ENCODE results near the gene PSMC1. TPM values are rescaled to one million over a fixed set of nuclear protein-coding genes. Genes with fewer than 3 reads are reported as not detected.

Gene PSMC1
- total and polyA plus RNA-seq, 2 donors (not counting 1 experiment from before 2014, with no cell fraction given) = 21.4 to 51.6 TPM

- H3K9me3 ChIP-seq (ENCODE audit: control extremely low read depth in 1 of 3, control insufficient read depth in 2 of 3, insufficient read depth in 1 of 3, low read length in 2 of 3) = no peaks in the 10 kb centered on the region
- ATAC-seq (ENCODE audit: low read depth) (no peak), DNase-seq (no peak)
- ChIA-PET POLR2A (no interaction called here), CTCF (no interaction called here)
- WGBS (ENCODE audit: insufficient coverage) = 93% methylated on average over 9 of the region's 9 CpGs
- H3K27me3 ChIP-seq (replicated peaks in 1 of 4; ENCODE audit: control extremely low read depth in 1 of 4, control insufficient read depth in 3 of 4, insufficient read depth in 4 of 4, low read length in 3 of 4) = no peaks in the 10 kb centered on the region
- intact Hi-C loops (cut with micrococcal nuclease) = no loop called here
- no peaks in the 10 kb centered on the region for H3K9me3 Mint-ChIP-seq (ENCODE audit: insufficient read depth)
- H3K4me2 ChIP-seq (replicated peaks; ENCODE audit: low read depth, low read length, poor library complexity, severe bottlenecking) = no peak overlapping the region
- H3K27ac Mint-ChIP-seq = peak overlapping the region; percentile 37
- H2AFZ ChIP-seq (ENCODE audit: insufficient read depth, low read depth, low read length, poor library complexity, severe bottlenecking) = no peak overlapping the region
- H3K79me2 ChIP-seq (ENCODE audit: control insufficient read depth, insufficient read depth, low read length) = no peaks in the 10 kb centered on the region
- no peak overlapping the region for H3K27ac ChIP-seq (ENCODE audit: low read length in 2 of 2)
- no peaks in the 10 kb centered on the region for H3K27me3 Mint-ChIP-seq
- H4K20me1 ChIP-seq (ENCODE audit: control insufficient read depth, insufficient read depth, low read length, poor library complexity, severe bottlenecking) = no peaks in the 10 kb centered on the region
- no peaks in the 10 kb centered on the region for H3K4me1 Mint-ChIP-seq
- TF ChIP-seq, protein P1, sequence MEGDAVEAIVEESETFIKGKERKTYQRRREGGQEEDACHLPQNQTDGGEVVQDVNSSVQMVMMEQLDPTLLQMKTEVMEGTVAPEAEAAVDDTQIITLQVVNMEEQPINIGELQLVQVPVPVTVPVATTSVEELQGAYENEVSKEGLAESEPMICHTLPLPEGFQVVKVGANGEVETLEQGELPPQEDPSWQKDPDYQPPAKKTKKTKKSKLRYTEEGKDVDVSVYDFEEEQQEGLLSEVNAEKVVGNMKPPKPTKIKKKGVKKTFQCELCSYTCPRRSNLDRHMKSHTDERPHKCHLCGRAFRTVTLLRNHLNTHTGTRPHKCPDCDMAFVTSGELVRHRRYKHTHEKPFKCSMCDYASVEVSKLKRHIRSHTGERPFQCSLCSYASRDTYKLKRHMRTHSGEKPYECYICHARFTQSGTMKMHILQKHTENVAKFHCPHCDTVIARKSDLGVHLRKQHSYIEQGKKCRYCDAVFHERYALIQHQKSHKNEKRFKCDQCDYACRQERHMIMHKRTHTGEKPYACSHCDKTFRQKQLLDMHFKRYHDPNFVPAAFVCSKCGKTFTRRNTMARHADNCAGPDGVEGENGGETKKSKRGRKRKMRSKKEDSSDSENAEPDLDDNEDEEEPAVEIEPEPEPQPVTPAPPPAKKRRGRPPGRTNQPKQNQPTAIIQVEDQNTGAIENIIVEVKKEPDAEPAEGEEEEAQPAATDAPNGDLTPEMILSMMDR (IDR thresholded peaks at IDR 0.05) = no peak
- TF ChIP-seq EZH2 (IDR thresholded peaks at IDR 0.05; ENCODE audit: borderline replicate concordance, insufficient read depth, low read depth, low read length, poor library complexity, severe bottlenecking) = no peak
- H3K4me3 Mint-ChIP-seq = no peak overlapping the region
- no peak overlapping the region for H3K4me3 ChIP-seq (ENCODE audit: control extremely low read depth in 1 of 5, extremely low read depth in 1 of 5, insufficient read depth in 1 of 5, low read depth in 2 of 5, low read length in 4 of 5)
- no peak overlapping the region for H3K9ac ChIP-seq (ENCODE audit: low read length)
- H3K4me1 ChIP-seq (ENCODE audit: control insufficient read depth in 2 of 2, insufficient read depth in 2 of 2, low read length in 2 of 2) = no peaks in the 10 kb centered on the region
- H3K36me3 ChIP-seq (replicated peaks in 1 of 2; ENCODE audit: control extremely low read depth in 1 of 2, control insufficient read depth in 1 of 2, extremely low read depth in 1 of 2, insufficient read depth in 2 of 2, low read length in 1 of 2) = peaks cover 0 to 40% of the 10 kb centered on the region in 2 experiments
These were observed 17.7 kb downstream of the PSMC1 start for GRCh38 chr14:90274019-90274418.

GRCh38 chr14:90274808-90275457, 18.6 kb downstream of the PSMC1 start:
- Histone ChIP-seq H3K4me1 (ENCODE audit: control insufficient read depth in 2 of 2, insufficient read depth in 2 of 2, low read length in 2 of 2) (no peaks in the 10 kb centered on the region), H3K9me3 (ENCODE audit: control extremely low read depth in 1 of 3, control insufficient read depth in 2 of 3, insufficient read depth in 1 of 3, low read length in 2 of 3) (no peaks in the 10 kb centered on the region), H3K9ac (ENCODE audit: low read length) (no peak overlapping the region), H2AFZ (ENCODE audit: insufficient read depth, low read depth, low read length, poor library complexity, severe bottlenecking) (no peak overlapping the region), H3K4me3 (ENCODE audit: control extremely low read depth in 1 of 5, extremely low read depth in 1 of 5, insufficient read depth in 1 of 5, low read depth in 2 of 5, low read length in 4 of 5) (no peak overlapping the region), H4K20me1 (ENCODE audit: control insufficient read depth, insufficient read depth, low read length, poor library complexity, severe bottlenecking) (no peaks in the 10 kb centered on the region), H3K79me2 (ENCODE audit: control insufficient read depth, insufficient read depth, low read length) (no peaks in the 10 kb centered on the region), H3K27me3 (replicated peaks in 1 of 4; ENCODE audit: control extremely low read depth in 1 of 4, control insufficient read depth in 3 of 4, insufficient read depth in 4 of 4, low read length in 3 of 4) (no peaks in the 10 kb centered on the region), H3K4me2 (replicated peaks; ENCODE audit: low read depth, low read length, poor library complexity, severe bottlenecking) (no peak overlapping the region), H3K36me3 (replicated peaks in 1 of 2; ENCODE audit: control extremely low read depth in 1 of 2, control insufficient read depth in 1 of 2, extremely low read depth in 1 of 2, insufficient read depth in 2 of 2, low read length in 1 of 2) (peaks cover 0 to 38% of the 10 kb centered on the region in 2 experiments), H3K27ac (ENCODE audit: low read length in 2 of 2) (no peak overlapping the region)
- Mint-ChIP-seq H3K4me1 (no peaks in the 10 kb centered on the region), H3K9me3 (ENCODE audit: insufficient read depth) (no peaks in the 10 kb centered on the region), H3K4me3 (no peak overlapping the region), H3K27me3 (no peaks in the 10 kb centered on the region), H3K27ac (no peak overlapping the region)
- ATAC-seq (ENCODE audit: low read depth) (no peak), DNase-seq (no peak)
- intact Hi-C loops (cut with micrococcal nuclease) = no loop called here
- WGBS (ENCODE audit: insufficient coverage) = 82% methylated on average over 7 of the region's 8 CpGs
- ChIA-PET CTCF (no interaction called here), POLR2A (no interaction called here)
- TF ChIP-seq, protein P1 (IDR thresholded peaks at IDR 0.05) = no peak
- TF ChIP-seq EZH2 (IDR thresholded peaks at IDR 0.05; ENCODE audit: borderline replicate concordance, insufficient read depth, low read depth, low read length, poor library complexity, severe bottlenecking) = no peak
